ENCODE measurements around the gene KIAA0408. TPM values are rescaled to one million over a fixed set of nuclear protein-coding genes. Genes with fewer than 3 reads are reported as not detected.

KIAA0408 gene
- total RNA-seq, 2 experiments from 2014 or later = 6.0 to 6.5 TPM

DNA sequence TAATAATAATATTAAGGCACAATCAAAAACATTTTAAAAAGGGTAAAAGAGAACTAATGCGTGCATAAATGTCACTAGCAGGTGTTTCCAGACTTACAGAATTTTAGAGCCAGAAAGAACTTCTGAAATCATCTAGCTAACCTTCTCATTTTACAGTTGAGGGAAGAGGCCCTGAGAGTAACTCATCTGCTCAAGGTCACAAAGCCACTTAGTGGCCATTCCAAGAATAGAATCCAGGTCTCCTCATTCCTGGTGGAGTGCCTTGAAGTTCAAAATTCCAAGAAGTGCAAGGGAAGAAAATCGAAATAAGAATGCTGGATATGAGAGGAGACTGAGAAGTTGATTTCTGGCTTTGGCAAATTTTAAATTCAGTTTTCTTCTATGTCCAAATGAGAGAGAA, 3.2 kb upstream of the KIAA0408 start:
- Mint-ChIP-seq H3K27me3 (no peaks in the 10 kb centered on the region), H3K4me3 (no peak overlapping the region), H3K36me3 (no peaks in the 10 kb centered on the region), H3K27ac (no peak overlapping the region), H3K4me1 (ENCODE audit: low read depth) (peaks cover 2% of the 10 kb centered on the region), H3K9me3 (no peaks in the 10 kb centered on the region)
- intact Hi-C loops (cut with micrococcal nuclease) = no loop called here
- CTCF ChIA-PET = interaction anchor here (0.6 to 5.6 kb wide), 5 partner anchors 54 to 160 kb away, joined by 3 to 113 read pairs (median 6); no protein-coding TSS in a partner anchor
- POLR2A ChIA-PET = no interaction called here
- DNase-seq = no peak

DNA sequence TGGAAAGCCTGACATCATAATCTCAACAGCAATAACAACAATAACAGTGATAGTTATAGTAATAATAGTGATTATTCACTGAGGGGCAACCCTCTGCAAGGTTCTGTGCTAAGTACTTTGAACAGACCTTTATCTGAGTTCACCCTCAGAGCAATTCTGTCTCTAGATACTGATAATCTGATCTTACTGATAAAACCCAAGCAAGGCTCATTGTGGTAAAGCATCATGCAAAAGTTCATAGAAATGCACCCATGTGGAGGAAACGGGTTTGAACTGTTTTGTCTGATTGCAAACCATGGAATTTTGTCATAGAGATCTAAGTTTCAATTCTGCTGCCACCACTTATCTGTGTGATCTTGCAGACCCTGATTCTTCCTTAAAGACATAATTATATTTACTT, 1.3 kb upstream of the KIAA0408 start:
- DNase-seq = no peak
- H3K4me1 Mint-ChIP-seq (ENCODE audit: low read depth) = peaks cover 2% of the 10 kb centered on the region
- H3K9me3 Mint-ChIP-seq = no peaks in the 10 kb centered on the region
- no peak overlapping the region for H3K27ac Mint-ChIP-seq
- H3K36me3 Mint-ChIP-seq = no peaks in the 10 kb centered on the region
- H3K27me3 Mint-ChIP-seq = no peaks in the 10 kb centered on the region
- ChIA-PET POLR2A (no interaction called here), CTCF (interaction anchor here (0.6 to 2.1 kb wide), 4 partner anchors 13 to 170 kb away, joined by 3 to 6 read pairs (median 4); no protein-coding TSS in a partner anchor)
- intact Hi-C loops (cut with micrococcal nuclease) = no loop called here
- no peak overlapping the region for H3K4me3 Mint-ChIP-seq

DNA sequence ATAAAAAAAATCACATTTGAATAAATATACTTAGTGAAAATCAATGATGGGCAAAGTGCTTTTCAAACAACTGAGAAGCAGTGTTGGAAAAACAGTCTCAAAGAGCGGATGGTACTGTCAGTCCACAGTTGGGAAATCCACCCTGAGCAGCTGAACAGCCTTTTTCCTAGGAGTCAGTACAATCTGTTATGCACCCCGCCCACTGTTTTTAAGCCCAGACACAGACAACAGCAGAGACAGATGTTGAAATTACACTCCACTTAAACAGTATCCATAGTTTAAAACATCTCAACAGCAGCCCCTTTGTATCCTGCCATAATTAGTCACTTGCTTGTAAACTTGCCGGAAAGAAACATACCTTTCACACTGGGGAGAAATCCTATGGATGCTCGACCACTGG, 372 bp downstream of the KIAA0408 start:
- Mint-ChIP-seq H3K36me3 (no peaks in the 10 kb centered on the region), H3K4me1 (ENCODE audit: low read depth) (peaks cover 2% of the 10 kb centered on the region), H3K4me3 (no peak overlapping the region), H3K27ac (no peak overlapping the region), H3K9me3 (no peaks in the 10 kb centered on the region), H3K27me3 (no peaks in the 10 kb centered on the region)
- ChIA-PET CTCF (interaction anchor here (0.8 to 1.4 kb wide), 5 partner anchors 8 to 80 kb away, joined by 3 to 9 read pairs (median 3); no protein-coding TSS in a partner anchor), POLR2A (no interaction called here)
- intact Hi-C loops (cut with micrococcal nuclease) = no loop called here
- DNase-seq = no peak

DNA sequence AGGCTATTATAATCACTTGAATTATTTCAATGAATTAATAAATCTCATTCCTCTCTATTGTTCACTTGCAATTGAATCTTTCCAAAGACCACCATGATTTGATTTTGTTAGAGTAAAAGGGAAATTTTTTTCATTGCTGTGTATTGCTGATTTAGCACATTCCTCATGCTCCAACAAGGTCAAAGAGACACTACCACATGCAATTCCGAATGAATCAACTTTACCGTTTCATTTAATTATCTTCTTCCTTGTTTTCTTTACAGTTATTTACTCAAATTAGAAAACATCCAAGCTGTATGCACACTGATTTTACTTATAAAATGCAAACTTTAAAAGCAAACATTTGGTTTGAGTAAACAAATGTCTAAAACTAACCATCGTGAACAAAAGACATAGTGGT, 967 bp downstream of the KIAA0408 start:
- ChIA-PET CTCF (interaction anchor here (1.1 to 1.4 kb wide), 2 partner anchors 8 to 81 kb away, joined by 3 read pairs; no protein-coding TSS in a partner anchor), POLR2A (no interaction called here)
- no peak overlapping the region for H3K27ac Mint-ChIP-seq
- H3K9me3 Mint-ChIP-seq = no peaks in the 10 kb centered on the region
- no peaks in the 10 kb centered on the region for H3K36me3 Mint-ChIP-seq
- H3K27me3 Mint-ChIP-seq = no peaks in the 10 kb centered on the region
- peaks cover 2% of the 10 kb centered on the region for H3K4me1 Mint-ChIP-seq (ENCODE audit: low read depth)
- no peak for DNase-seq
- H3K4me3 Mint-ChIP-seq = no peak overlapping the region
- intact Hi-C loops (cut with micrococcal nuclease) = no loop called here

DNA sequence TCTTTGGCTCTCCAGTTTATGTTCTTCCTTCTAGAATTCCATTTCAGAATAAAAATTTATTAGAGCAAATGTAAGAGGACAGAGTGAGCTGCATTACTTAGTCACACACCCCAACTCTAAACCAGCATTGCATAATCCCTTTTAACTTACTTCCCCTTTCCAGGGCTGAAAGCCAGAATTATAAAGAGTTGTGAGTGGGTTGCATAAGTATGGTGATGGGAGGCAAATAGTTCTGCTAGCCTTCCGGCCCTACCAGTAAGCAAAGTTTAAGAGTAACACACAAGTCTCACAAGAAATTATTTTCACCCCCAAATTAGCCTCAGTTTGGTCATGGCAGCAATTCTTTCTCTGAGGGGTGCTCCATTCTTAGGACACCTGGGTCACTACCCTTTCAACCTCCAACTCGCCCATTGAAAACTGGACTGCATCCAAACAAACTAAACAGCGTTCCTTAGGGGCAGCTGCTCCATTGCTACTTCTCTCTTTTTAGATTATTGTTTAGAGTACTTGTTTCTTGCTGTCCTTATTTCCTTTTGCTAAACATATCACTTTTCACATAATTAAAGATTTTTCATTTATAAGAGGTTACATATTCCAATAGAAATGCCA, 1.6 kb downstream of the KIAA0408 start:
- intact Hi-C loops (cut with micrococcal nuclease) = no loop called here
- H3K36me3 Mint-ChIP-seq = no peaks in the 10 kb centered on the region
- ChIA-PET POLR2A (no interaction called here), CTCF (interaction anchor here (0.7 to 1.4 kb wide), 3 partner anchors 9 to 81 kb away, joined by 3 read pairs; no protein-coding TSS in a partner anchor)
- DNase-seq = no peak
- H3K9me3 Mint-ChIP-seq = no peaks in the 10 kb centered on the region
- H3K4me3 Mint-ChIP-seq = no peak overlapping the region
- no peak overlapping the region for H3K27ac Mint-ChIP-seq
- H3K27me3 Mint-ChIP-seq = no peaks in the 10 kb centered on the region
- H3K4me1 Mint-ChIP-seq (ENCODE audit: low read depth) = peaks cover 2% of the 10 kb centered on the region

DNA sequence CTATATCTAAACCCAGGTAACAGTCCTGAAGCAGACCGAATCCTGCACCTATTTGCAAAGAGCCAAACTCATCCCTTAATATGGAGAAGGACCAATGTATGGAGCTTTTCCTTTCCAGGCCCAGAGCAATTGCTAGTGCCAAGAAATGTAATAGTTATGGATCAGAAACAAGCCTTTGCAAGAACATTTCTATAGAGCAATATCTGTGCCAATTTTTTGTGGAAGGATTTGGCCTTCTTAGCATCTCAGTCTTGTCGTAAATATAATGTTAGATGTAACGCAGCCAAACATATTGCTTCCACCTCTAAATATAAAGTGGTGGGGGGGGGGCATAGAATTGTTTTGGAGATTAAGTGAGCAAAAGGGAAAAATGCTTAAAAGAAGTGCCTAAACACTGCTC, 2.7 kb downstream of the KIAA0408 start:
- intact Hi-C loops (cut with micrococcal nuclease) = no loop called here
- H3K27me3 Mint-ChIP-seq = no peaks in the 10 kb centered on the region
- no peaks in the 10 kb centered on the region for H3K9me3 Mint-ChIP-seq
- CTCF ChIA-PET = interaction anchor here (1.4 kb wide), 1 partner anchor 8 kb away, joined by 4 read pairs; no protein-coding TSS in a partner anchor
- H3K4me3 Mint-ChIP-seq = no peak overlapping the region
- POLR2A ChIA-PET = no interaction called here
- no peaks in the 10 kb centered on the region for H3K36me3 Mint-ChIP-seq
- H3K4me1 Mint-ChIP-seq (ENCODE audit: low read depth) = peaks cover 2% of the 10 kb centered on the region
- H3K27ac Mint-ChIP-seq = no peak overlapping the region
- DNase-seq = no peak

DNA sequence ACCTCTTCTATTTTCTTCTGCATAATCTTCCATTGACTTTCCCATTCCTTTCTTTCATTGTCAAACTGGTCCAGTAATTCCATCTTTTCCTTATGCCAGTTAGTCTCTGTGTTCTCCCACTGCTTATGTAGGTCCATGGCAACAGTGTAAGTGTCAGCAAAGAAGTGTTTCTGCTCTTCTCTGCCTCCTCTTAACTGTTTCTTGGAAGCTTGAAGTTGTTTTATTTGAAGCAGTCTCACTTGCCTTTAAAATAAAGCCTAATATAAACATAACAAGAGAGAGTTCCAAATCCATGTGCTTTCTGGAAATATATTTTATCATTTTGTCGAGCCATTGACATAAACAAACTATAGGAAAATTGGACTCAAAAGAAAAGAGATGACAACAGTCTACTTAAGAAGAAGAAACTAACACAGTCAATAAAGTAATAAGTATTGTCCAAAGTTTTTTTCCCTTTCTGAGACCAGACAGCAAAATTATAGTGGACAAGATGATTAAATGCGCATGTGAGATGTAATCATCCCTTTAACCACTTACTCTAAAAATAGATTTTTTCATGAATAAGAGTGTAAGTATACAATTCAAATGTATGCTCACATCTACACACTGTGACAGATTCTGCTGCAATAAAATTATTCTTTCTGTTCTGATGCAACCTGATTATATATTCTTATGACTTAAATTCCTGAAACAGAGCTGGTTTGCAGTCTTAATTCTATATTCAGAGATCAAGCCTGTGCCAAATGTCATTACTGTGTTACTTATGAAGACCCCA, 5.2 kb downstream of the KIAA0408 start:
- intact Hi-C loops (cut with micrococcal nuclease) = no loop called here
- H3K4me3 Mint-ChIP-seq = no peak overlapping the region
- H3K4me1 Mint-ChIP-seq (ENCODE audit: low read depth) = no peaks in the 10 kb centered on the region
- POLR2A ChIA-PET = no interaction called here
- H3K27ac Mint-ChIP-seq = no peak overlapping the region
- DNase-seq = no peak
- no peaks in the 10 kb centered on the region for H3K9me3 Mint-ChIP-seq
- peaks cover 2% of the 10 kb centered on the region for H3K36me3 Mint-ChIP-seq
- no peaks in the 10 kb centered on the region for H3K27me3 Mint-ChIP-seq
- CTCF ChIA-PET = no interaction called here

DNA sequence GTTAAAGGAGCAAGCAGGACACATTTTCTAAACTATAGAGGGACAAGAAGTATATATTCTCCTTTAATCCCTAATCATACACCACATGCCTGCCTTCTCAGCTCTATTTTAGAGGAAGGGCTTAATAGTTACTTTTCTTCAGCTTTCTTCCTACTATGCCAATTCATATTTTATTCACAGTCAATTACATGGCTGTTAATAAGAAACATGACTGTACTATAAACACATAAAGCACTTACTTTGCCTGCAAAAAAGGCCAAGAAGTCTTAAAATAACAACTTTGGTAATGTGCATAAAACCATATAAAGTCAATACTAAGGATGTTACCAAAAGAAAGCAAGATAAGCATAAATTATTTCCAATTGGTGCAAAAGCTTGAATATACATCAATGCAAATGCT, 6.4 kb downstream of the KIAA0408 start:
- H3K27me3 Mint-ChIP-seq = no peaks in the 10 kb centered on the region
- intact Hi-C loops (cut with micrococcal nuclease) = no loop called here
- H3K27ac Mint-ChIP-seq = no peak overlapping the region
- ChIA-PET CTCF (no interaction called here), POLR2A (no interaction called here)
- DNase-seq = no peak
- H3K36me3 Mint-ChIP-seq = peaks cover 2% of the 10 kb centered on the region
- H3K4me1 Mint-ChIP-seq (ENCODE audit: low read depth) = no peaks in the 10 kb centered on the region
- no peaks in the 10 kb centered on the region for H3K9me3 Mint-ChIP-seq
- H3K4me3 Mint-ChIP-seq = no peak overlapping the region

DNA sequence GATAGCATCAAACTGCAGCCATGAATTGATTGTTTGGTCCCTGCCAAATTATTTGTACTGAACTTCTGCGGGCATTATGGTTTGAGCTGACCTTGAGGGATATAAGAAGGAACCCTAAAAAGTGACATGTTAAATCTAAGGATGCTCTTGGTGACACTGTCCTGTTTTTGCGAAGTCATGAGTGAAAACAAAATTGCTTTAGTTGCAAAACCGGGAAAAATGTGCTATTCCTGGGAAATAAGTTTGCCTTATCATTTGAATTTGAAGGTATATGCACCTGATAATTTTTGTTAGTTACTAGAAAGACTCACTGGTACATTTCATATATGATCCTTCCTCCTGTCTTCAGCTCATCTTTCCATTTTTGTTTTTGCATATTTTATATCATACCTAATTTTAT, 7.8 kb downstream of the KIAA0408 start:
- H3K27me3 Mint-ChIP-seq = no peaks in the 10 kb centered on the region
- no peaks in the 10 kb centered on the region for H3K9me3 Mint-ChIP-seq
- intact Hi-C loops (cut with micrococcal nuclease) = no loop called here
- H3K4me1 Mint-ChIP-seq (ENCODE audit: low read depth) = peaks cover under 1% of the 10 kb centered on the region
- H3K36me3 Mint-ChIP-seq = peaks cover 9% of the 10 kb centered on the region
- CTCF ChIA-PET = no interaction called here
- H3K27ac Mint-ChIP-seq = no peak overlapping the region
- H3K4me3 Mint-ChIP-seq = no peak overlapping the region
- no peak for DNase-seq
- POLR2A ChIA-PET = no interaction called here

DNA sequence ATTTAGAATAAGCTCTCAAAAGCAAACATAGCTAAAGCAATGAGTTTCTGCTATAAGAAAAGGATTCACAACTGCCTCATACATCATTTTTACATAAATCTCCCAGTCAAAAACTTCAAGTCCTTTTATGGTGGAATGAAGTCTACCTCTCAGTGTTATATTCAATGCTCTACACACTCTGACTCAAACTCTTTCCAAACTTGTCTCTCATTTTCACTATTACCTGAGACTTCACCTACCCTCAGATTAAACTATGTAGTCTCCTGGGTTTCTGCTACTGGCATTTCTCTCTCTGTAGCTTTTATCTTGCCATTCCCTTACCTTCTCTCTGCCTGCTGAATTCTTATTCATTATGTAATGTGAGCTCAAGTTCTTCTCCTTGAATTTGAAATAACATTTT, 11.4 kb downstream of the KIAA0408 start:
- ChIA-PET POLR2A (no interaction called here), CTCF (interaction anchor here (0.6 to 0.8 kb wide), 4 partner anchors 9 to 1931 kb away, joined by 3 to 4 read pairs (median 3); no protein-coding TSS in a partner anchor)
- Mint-ChIP-seq H3K27me3 (no peaks in the 10 kb centered on the region), H3K36me3 (peaks cover 9% of the 10 kb centered on the region), H3K27ac (no peak overlapping the region), H3K4me1 (ENCODE audit: low read depth) (peaks cover 2% of the 10 kb centered on the region), H3K9me3 (no peaks in the 10 kb centered on the region), H3K4me3 (no peak overlapping the region)
- intact Hi-C loops (cut with micrococcal nuclease) = no loop called here
- DNase-seq = no peak

DNA sequence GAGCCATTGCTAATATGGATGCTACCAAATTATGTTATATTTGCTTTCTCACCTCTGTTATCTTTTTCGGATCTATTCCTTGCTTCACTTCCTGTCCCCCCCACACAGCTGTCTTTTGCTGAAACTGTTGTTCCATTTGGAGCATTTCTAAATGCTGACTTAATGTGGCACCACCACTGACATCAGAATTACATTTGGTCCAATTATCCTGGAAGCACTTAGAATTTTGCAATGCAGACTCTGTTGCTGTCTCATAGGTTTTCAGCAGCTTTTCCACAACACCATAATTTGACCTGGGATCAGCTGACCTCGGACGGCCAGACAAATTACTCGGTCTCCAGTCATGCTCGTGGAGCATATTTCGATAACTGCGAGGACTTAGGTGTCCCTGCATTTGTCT, 12.8 kb downstream of the KIAA0408 start:
- DNase-seq = no peak
- peaks cover 2% of the 10 kb centered on the region for H3K4me1 Mint-ChIP-seq (ENCODE audit: low read depth)
- CTCF ChIA-PET = no interaction called here
- no peak overlapping the region for H3K27ac Mint-ChIP-seq
- H3K36me3 Mint-ChIP-seq = peaks cover 9% of the 10 kb centered on the region
- no peak overlapping the region for H3K4me3 Mint-ChIP-seq
- H3K27me3 Mint-ChIP-seq = no peaks in the 10 kb centered on the region
- no peaks in the 10 kb centered on the region for H3K9me3 Mint-ChIP-seq
- POLR2A ChIA-PET = no interaction called here
- intact Hi-C loops (cut with micrococcal nuclease) = no loop called here

DNA sequence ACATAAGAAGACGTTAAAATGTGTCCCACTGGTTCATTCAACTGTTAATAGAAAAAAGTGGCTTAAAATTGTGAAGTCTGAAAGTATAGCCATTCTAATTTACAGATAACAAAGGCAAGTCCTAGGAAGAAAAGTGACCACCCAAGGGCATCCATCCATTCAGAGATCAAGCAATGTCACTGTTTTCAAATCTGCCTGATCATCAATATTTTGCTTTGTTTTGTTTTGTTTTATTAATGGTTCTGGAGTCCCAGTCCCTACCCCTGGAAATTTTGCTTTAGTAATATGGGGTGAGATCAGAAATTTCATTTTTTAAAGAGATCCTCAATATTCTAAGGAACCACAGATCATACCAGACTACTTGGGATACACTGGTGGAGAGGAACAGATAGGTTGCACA, 17.3 kb downstream of the KIAA0408 start:
- H3K27ac Mint-ChIP-seq = no peak overlapping the region
- H3K9me3 Mint-ChIP-seq = no peaks in the 10 kb centered on the region
- peaks cover 2% of the 10 kb centered on the region for H3K4me1 Mint-ChIP-seq (ENCODE audit: low read depth)
- H3K27me3 Mint-ChIP-seq = peaks cover under 1% of the 10 kb centered on the region
- intact Hi-C loops (cut with micrococcal nuclease) = no loop called here
- DNase-seq = no peak
- H3K4me3 Mint-ChIP-seq = no peak overlapping the region
- CTCF ChIA-PET = no interaction called here
- POLR2A ChIA-PET = no interaction called here
- H3K36me3 Mint-ChIP-seq = peaks cover 1% of the 10 kb centered on the region

DNA sequence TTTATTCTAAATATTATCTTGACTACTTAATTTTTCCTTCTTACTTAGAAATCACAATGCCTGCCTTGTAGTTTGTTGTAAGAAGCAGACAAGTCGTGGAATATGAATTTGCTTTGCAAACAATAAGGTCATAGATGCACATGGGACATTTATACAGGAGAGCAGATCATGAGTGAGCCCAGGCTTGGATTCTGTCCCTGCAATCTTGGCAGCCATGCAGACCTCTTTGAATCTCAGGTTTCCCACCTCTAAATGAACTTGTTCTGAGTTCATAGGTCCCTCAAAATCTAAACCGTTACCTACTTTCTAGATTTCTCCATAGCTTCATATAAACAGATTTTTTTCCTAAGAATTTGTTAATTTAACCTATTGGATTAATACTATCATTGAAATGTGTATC, 19.5 kb downstream of the KIAA0408 start:
- ChIA-PET CTCF (no interaction called here), POLR2A (no interaction called here)
- H3K4me3 Mint-ChIP-seq = no peak overlapping the region
- no peak for DNase-seq
- no peaks in the 10 kb centered on the region for H3K9me3 Mint-ChIP-seq
- H3K27ac Mint-ChIP-seq = no peak overlapping the region
- no peaks in the 10 kb centered on the region for H3K4me1 Mint-ChIP-seq (ENCODE audit: low read depth)
- intact Hi-C loops (cut with micrococcal nuclease) = no loop called here
- no peaks in the 10 kb centered on the region for H3K36me3 Mint-ChIP-seq
- H3K27me3 Mint-ChIP-seq = peaks cover 9% of the 10 kb centered on the region

All from activated CD4-positive, alpha-beta memory T cell treated with anti-CD3 and anti-CD28 coated beads for 36 hours (primary cell).